ENCODE measurements around the gene ZNF527. TPM values are rescaled to one million over a fixed set of nuclear protein-coding genes. Genes with fewer than 3 reads are reported as not detected.
"Not testable (repeated sequence)": the region's sequence is repeated elsewhere in the genome, so short reads cannot be mapped to it uniquely, and the experiment has no call there.

The ZNF527 gene
- total RNA-seq, 4 donors from 2014 or later: 5.6 to 25.0 (median 9.6) TPM

DNA sequence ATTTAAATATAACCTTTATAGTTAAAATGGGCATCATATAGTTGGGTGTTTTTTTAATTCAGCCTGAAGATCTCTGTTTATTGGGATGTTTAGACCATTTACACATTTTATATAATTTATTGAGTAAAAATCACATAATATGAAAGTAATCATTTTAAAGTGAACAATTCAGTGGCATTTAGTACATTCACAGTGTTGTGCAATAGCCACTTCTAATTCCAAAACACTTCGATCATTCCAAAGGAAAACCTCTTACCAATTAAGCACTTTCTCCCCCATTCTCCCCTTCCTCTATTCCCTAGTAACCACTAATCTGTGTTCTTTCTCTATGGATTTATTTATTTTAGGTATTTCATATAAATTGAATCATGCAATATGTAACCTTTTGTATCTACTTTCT, 30.2 kb downstream of the ZNF527 start:
- Histone ChIP-seq H3K27me3 (no peaks in the 10 kb centered on the region), H3K4me1 (no peaks in the 10 kb centered on the region), H3K27ac (no peak overlapping the region), H3K36me3 (no peaks in the 10 kb centered on the region), H3K4me3 (no peak overlapping the region), H3K9me3 (peaks cover 6 to 40% of the 10 kb centered on the region in 2 donors)
- intact Hi-C loops (cut with DNase I; ENCODE audit: low total_unique reads): no loop called here
- TF ChIP-seq, protein P1, sequence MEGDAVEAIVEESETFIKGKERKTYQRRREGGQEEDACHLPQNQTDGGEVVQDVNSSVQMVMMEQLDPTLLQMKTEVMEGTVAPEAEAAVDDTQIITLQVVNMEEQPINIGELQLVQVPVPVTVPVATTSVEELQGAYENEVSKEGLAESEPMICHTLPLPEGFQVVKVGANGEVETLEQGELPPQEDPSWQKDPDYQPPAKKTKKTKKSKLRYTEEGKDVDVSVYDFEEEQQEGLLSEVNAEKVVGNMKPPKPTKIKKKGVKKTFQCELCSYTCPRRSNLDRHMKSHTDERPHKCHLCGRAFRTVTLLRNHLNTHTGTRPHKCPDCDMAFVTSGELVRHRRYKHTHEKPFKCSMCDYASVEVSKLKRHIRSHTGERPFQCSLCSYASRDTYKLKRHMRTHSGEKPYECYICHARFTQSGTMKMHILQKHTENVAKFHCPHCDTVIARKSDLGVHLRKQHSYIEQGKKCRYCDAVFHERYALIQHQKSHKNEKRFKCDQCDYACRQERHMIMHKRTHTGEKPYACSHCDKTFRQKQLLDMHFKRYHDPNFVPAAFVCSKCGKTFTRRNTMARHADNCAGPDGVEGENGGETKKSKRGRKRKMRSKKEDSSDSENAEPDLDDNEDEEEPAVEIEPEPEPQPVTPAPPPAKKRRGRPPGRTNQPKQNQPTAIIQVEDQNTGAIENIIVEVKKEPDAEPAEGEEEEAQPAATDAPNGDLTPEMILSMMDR (IDR thresholded peaks at IDR 0.05): no peak
- no peak for TF ChIP-seq POLR2A (IDR thresholded peaks at IDR 0.05)
- no peak for DNase-seq

- Histone ChIP-seq H3K9me3 (peaks cover 6 to 24% of the 10 kb centered on the region in 2 donors), H3K27ac (no peak overlapping the region), H3K4me3 (no peak overlapping the region), H3K36me3 (no peaks in the 10 kb centered on the region), H3K4me1 (no peaks in the 10 kb centered on the region), H3K27me3 (no peaks in the 10 kb centered on the region)
- intact Hi-C loops (cut with DNase I; ENCODE audit: low total_unique reads): no loop called here
- no peak for DNase-seq
- TF ChIP-seq, protein P1 (IDR thresholded peaks at IDR 0.05): no peak
- no peak for TF ChIP-seq POLR2A (IDR thresholded peaks at IDR 0.05)
These were observed 32.5 kb downstream of the ZNF527 start for GRCh38 chr19:37403403-37403802.

DNA sequence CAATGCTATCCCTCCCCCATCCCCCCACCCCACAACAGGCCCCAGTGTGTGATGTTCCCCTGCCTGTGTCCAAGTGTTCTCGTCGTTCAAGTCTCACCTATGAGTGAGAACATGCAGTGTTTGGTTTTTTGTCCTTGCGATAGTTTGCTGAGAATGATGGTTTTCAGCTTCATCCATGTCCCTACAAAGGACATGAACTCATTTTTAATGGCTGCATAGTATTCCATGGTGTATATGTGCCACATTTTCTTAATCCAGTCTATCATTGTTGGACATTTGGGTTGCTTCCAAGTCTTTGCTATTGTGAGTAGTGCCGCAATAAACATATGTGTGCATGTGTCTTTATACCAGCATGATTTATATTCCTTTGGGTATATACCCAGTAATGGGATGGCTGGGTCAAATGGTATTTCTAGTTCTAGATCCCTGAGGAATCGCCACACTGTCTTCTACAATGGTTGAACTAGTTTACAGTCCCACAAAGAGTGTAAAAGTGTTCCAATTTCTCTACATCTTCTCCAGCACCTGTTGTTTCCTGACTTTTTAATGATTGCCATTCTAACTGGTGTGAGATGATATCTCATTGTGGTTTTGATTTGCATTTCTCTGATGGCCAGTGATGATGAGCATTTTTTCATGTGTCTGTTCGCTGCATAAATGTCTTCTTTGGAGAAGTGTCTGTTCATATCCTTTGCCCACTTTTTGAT, 35.4 kb downstream of the ZNF527 start:
- intact Hi-C loops (cut with DNase I; ENCODE audit: low total_unique reads); H3K27me3 ChIP-seq; DNase-seq; H3K27ac ChIP-seq; H3K4me3 ChIP-seq; H3K4me1 ChIP-seq; H3K36me3 ChIP-seq: not testable (repeated sequence)
- H3K9me3 ChIP-seq: peaks cover 6 to 36% of the 10 kb centered on the region in 2 donors

GRCh38 chr19:37412700-37413099, 41.8 kb downstream of the ZNF527 start:
- no peaks in the 10 kb centered on the region for H3K4me1 ChIP-seq
- no peaks in the 10 kb centered on the region for H3K27me3 ChIP-seq
- no peak overlapping the region for H3K4me3 ChIP-seq
- TF ChIP-seq, protein P1 (IDR thresholded peaks at IDR 0.05): no peak
- no peak for TF ChIP-seq POLR2A (IDR thresholded peaks at IDR 0.05)
- H3K36me3 ChIP-seq: peaks cover 0 to 8% of the 10 kb centered on the region in 2 donors
- H3K27ac ChIP-seq: no peak overlapping the region
- intact Hi-C loops (cut with DNase I; ENCODE audit: low total_unique reads): no loop called here
- no peak for DNase-seq
- H3K9me3 ChIP-seq: peaks cover 4 to 91% of the 10 kb centered on the region in 2 donors

DNA sequence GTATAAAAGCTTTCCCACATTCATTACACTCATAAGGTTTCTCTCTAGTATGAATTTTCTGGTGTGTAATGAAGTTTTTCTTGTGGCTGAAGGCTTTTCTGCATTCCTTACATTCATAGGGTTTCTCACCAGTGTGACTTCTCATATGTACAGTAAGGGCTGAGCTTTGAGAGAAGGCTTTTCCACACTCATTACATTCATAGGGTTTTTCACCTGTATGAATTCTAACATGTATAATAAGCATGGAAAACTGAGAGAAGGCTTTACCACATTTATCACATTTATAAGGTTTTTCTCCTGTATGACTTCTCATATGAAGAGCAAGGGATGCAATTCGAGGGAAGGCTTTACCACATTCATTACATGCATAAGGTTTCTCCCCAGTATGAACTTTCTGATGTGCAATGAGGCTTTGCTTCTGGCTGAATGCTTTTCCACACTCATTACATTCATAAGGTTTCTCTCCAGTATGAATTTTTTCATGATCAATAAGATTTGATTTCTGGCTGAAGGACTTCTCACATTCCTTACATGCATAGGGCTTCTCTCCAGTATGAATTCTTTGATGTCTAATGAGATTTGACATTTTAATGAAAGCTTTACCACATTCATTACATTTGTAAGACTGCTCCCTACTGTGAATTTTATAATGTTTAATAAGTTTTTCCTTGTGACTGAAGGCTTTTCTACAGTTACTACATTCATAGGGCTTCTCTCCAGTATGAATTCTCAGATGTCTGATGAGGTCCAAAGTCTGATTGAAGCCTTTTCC, 42.6 kb downstream of the ZNF527 start:
- peaks cover 4 to 93% of the 10 kb centered on the region in 2 donors for H3K9me3 ChIP-seq
- TF ChIP-seq, protein P1 (IDR thresholded peaks at IDR 0.05): no peak
- no peak for TF ChIP-seq POLR2A (IDR thresholded peaks at IDR 0.05)
- H3K27ac ChIP-seq: no peak overlapping the region
- intact Hi-C loops (cut with DNase I; ENCODE audit: low total_unique reads): no loop called here
- no peaks in the 10 kb centered on the region for H3K4me1 ChIP-seq
- H3K36me3 ChIP-seq: peaks cover 0 to 8% of the 10 kb centered on the region in 2 donors
- no peaks in the 10 kb centered on the region for H3K27me3 ChIP-seq
- no peak overlapping the region for H3K4me3 ChIP-seq
- DNase-seq: no peak

Other genes starting within 250 kb of the ZNF527 start
- 10 to 100 TPM; 18.6 to 49.4 (median 25.1) TPM for gene ZNF585A, start 198.4 kb upstream of the ZNF527 start, total RNA-seq
- 10 to 100 TPM in 3 of 4 donors, 1 to 10 TPM in 1; 5.6 to 34.4 (median 23.2) TPM for gene ZNF585B, start 160.6 kb upstream of the ZNF527 start, total RNA-seq
- 10 to 100 TPM in 2 of 4 donors, 1 to 10 TPM in 2; 2.3 to 23.8 (median 10.0) TPM for gene ZNF383, start 152.9 kb upstream of the ZNF527 start, total RNA-seq
- 10 to 100 TPM in 3 of 4 donors, 1 to 10 TPM in 1; 8.7 to 23.5 (median 16.8) TPM for gene ZNF569, start 96.3 kb downstream of the ZNF527 start, total RNA-seq
- gene ZNF570, start 98.3 kb downstream of the ZNF527 start, total RNA-seq: 10 to 100 TPM in 1 of 4 donors, 1 to 10 TPM in 3; 1.2 to 19.8 (median 7.6) TPM
- 10 to 100 TPM in 2 of 4 donors, 1 to 10 TPM in 2; 2.4 to 21.3 (median 8.6) TPM for gene ZNF793, start 135.8 kb downstream of the ZNF527 start, total RNA-seq
- gene ZNF571, start 223.7 kb downstream of the ZNF527 start, total RNA-seq: 10 to 100 TPM in 2 of 4 donors, 1 to 10 TPM in 2; 7.2 to 16.4 (median 11.4) TPM
- gene ZNF540, start 223.8 kb downstream of the ZNF527 start, total RNA-seq: 10 to 100 TPM in 1 of 4 donors, 1 to 10 TPM in 2, under 1 TPM in 1; 0.51 to 13.0 (median 3.5) TPM

All from uterus (tissue), 4 donors.